GM21723 (cell line): ENCODE data around the gene ACVR1B.

Experiments
- ATAC-seq: cut with Tn5 transposase; IDR thresholded peaks from one replicate; pipeline ENCODE4 v1.9.1; 2021; ENCODE audit warnings: mild to moderate bottlenecking, moderate library complexity; ENCODE audit not compliant: unreplicated experiment

ACVR1B gene

DNA sequence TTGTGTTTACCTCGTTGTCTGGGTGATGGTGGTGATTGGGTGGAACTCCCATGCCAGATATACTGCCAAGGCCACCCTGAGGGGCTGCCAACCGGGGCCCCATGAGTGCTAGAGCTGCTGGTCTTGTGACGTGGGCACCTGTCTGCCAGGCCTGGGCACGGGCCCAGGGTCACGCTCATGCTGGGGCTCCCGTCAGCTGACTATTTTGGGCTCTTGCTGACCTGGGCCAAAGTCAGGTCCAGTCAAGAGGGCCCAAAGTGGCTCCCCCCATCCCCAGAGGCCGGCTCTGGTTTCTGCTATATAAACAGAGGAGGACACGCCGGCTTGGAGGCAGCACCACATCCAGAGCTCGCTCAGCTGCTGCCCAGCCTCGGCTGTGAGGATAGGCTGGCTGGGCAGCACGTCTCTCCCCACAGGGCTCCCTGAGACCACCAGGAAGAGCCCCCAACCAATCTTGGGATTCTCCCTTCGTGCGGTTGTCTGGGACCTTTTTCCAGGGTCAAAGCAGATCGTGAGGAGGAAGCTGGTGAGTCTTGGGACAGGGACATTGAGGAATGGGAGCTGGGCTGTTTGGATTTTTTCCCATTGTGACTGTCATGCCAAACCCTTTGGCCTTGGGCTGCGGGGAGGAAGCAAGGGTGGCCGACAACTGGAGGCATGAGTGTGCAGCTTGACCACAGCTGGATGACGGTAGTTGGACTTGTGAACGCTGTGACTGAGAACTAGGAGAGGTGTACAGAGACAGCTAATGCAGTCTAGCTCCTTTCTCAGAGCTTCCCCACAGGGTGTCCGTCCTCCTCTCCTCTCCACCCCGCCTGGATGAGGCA, 92.1 kb downstream of the ACVR1B start:
- ATAC-seq: no peak

DNA sequence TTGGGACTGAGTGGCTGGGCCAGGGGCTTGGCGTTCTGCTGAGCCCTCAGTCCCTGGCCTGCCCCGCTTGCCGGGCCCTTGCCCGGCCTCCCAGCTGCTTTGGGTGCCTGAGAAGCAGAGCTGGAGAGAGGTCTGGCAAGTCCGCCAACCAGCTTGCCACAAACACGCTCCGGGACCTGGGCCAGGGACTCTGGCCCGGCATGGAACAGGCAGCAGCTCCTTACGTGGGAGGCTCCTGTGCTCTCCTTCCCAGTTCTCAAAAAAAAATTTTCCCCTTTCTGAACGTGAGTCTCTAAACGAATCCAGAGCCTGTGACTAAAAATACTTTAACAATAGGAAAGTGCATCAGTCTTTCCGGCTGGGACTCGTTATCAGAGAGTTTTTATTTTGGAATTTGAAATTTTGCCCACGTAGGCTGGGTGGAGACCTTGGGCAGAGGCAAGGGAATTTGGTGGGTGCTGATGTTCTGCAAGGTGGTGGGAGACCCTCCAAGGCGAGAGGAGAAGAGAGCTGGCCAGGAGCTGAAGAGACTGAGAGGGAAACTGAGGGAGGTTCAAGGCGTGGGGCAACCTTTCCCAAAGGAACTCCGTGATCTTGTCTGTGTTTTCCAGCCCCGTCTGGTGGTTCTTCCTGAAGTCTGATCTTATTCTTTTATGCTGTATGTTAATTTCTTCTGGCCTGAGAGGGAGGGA, 92.9 kb downstream of the ACVR1B start:
- ATAC-seq: no peak

DNA sequence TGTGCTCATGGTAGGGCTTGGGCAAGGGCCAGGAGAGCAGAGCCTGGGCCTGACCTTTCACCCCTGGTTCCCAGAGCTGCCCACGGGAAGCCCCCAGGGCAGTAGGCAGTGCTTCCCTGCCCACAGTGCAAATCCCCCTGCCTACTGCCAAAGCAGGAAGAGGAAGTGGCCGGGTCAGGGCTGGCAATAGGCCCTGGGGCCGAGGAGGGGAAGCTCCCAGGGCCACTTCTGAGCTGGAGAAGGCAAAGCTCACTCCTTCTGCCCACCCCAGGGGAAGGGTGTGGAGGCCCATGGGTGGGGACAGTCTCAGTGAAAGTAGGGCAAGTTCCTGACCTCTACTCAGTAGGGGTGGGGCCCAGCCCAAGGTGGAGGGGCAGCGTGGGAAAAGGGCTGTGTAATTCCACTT, 94.3 kb downstream of the ACVR1B start:
- ATAC-seq: no peak
